GM12873 (cell line): ENCODE measurements around the gene ZNF790.

ENCODE experiments used
- CTCF ChIP-seq: IDR thresholded peaks from 2 replicates; pipeline ENCODE4 v1.5.1; 2012; ENCODE audit warnings: low read depth, mild to moderate bottlenecking, moderate library complexity, low read length, control low read depth; ENCODE audit not compliant: insufficient read depth; ENCODE audit errors: missing control alignments

The ZNF790 gene

GRCh38 chr19:36838784-36839324, 667 bp upstream of the ZNF790 start:
- no peak for TF ChIP-seq CTCF

GRCh38 chr19:36837176-36837905, 846 bp downstream of the ZNF790 start:
- TF ChIP-seq CTCF = no peak

GRCh38 chr19:36833430-36833829, 4.8 kb downstream of the ZNF790 start:
- TF ChIP-seq CTCF = no peak

GRCh38 chr19:36821758-36822157, 16.4 kb downstream of the ZNF790 start:
- no peak for TF ChIP-seq CTCF

- no peak for TF ChIP-seq CTCF
Measured at GRCh38 chr19:36819130-36819630, 19.0 kb downstream of the ZNF790 start.

- TF ChIP-seq CTCF = no peak
Measured at GRCh38 chr19:36807029-36807428, 31.2 kb downstream of the ZNF790 start.

- TF ChIP-seq CTCF = no peak
Measured at GRCh38 chr19:36805364-36805763, 32.8 kb downstream of the ZNF790 start.
